ENCODE results near the gene FAM221A. TPM values are rescaled to one million over a fixed set of nuclear protein-coding genes. Genes with fewer than 3 reads are reported as not detected.
"Not testable (repeated sequence)": the region's sequence is repeated elsewhere in the genome, so short reads cannot be mapped to it uniquely, and the experiment has no call there.

FAM221A gene
- total and polyA plus RNA-seq, 9 donors, result 3.4 to 17.2 (median 5.2) TPM

- WGBS, 3 donors, result 48 to 57% (median 52%) methylated on average over 4 of the region's 4 CpGs
- Histone ChIP-seq H3K4me3 (no peak overlapping the region), H3K27me3 (no peaks in the 10 kb centered on the region), H3K36me3 (no peaks in the 10 kb centered on the region), H3K9me3 (no peaks in the 10 kb centered on the region), H3K27ac (no peak overlapping the region), H3K4me1 (ENCODE audit: insufficient read depth) (no peaks in the 10 kb centered on the region)
- DNase-seq, result no peak
- intact Hi-C loops (cut with DNase I), result no loop called here
- TF ChIP-seq POLR2A (IDR thresholded peaks at IDR 0.05) (no peak), EP300 (IDR thresholded peaks at IDR 0.05) (no peak)
- TF ChIP-seq, protein P1, sequence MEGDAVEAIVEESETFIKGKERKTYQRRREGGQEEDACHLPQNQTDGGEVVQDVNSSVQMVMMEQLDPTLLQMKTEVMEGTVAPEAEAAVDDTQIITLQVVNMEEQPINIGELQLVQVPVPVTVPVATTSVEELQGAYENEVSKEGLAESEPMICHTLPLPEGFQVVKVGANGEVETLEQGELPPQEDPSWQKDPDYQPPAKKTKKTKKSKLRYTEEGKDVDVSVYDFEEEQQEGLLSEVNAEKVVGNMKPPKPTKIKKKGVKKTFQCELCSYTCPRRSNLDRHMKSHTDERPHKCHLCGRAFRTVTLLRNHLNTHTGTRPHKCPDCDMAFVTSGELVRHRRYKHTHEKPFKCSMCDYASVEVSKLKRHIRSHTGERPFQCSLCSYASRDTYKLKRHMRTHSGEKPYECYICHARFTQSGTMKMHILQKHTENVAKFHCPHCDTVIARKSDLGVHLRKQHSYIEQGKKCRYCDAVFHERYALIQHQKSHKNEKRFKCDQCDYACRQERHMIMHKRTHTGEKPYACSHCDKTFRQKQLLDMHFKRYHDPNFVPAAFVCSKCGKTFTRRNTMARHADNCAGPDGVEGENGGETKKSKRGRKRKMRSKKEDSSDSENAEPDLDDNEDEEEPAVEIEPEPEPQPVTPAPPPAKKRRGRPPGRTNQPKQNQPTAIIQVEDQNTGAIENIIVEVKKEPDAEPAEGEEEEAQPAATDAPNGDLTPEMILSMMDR (IDR thresholded peaks at IDR 0.05), result no peak
These were observed 41.5 kb downstream of the FAM221A start for GRCh38 chr7:23721456-23721855.

DNA sequence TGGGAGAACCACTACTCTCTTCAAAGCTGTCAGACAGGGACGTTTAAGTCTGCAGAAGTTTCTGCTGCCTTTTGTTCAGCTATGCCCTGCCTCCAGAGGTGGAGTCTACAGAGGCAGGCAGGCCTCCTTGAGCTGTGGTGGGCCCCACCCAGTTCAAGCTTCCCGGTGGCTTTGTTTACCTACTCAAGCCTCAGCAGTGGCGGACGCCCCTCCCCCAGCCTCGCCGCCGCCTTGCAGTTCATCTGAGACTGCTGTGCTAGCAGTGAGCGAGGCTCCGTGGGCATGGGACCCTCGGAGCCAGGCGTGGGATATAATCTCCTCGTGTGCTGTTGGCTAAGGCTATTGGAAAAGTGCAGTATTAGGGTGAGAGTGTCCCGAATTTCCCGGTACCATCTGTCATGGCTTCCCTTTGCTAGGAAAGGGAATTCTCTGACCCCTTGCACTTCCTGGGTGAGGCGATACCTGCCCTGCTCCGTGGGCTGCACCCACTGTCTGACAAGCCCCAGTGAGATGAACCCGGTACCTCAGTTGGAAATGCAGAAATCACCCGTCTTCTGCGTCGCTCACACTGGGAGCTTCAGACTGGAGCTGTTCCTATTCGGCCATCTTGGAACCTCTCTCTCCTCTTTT, 42.7 kb downstream of the FAM221A start:
- H3K9me3 ChIP-seq; H3K4me1 ChIP-seq (ENCODE audit: insufficient read depth); H3K36me3 ChIP-seq; H3K27me3 ChIP-seq; DNase-seq; H3K4me3 ChIP-seq; intact Hi-C loops (cut with DNase I); H3K27ac ChIP-seq: not testable (repeated sequence)
- WGBS, 3 donors, result 86 to 90% (median 90%) methylated on average over 20 to 21 of the region's 21 CpGs

DNA sequence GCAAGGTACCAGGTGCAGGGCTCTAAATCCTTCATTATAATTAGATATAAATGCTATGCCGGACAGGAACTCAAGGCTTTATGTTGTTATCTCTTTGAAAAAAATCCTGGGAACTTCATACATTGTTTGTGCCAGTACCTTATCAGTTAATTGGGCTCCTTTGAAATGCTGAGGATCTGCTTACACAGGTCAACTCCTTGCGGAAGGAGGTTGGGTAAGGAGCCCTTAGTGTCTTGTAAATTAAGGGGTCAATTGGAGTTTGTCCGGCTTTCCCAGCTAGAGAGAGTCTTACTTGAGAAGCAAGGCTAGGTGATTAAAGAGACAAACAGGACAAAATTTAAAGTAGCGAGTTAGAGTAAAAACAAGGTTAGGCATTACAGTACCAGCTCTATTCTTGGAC, 44.1 kb downstream of the FAM221A start:
- 28 to 42% (median 32%) methylated on average over 4 of the region's 4 CpGs for WGBS, 3 donors
- H3K27me3 ChIP-seq; H3K4me3 ChIP-seq; DNase-seq; H3K36me3 ChIP-seq; H3K9me3 ChIP-seq; H3K4me1 ChIP-seq (ENCODE audit: insufficient read depth); intact Hi-C loops (cut with DNase I); H3K27ac ChIP-seq: not testable (repeated sequence)

DNA sequence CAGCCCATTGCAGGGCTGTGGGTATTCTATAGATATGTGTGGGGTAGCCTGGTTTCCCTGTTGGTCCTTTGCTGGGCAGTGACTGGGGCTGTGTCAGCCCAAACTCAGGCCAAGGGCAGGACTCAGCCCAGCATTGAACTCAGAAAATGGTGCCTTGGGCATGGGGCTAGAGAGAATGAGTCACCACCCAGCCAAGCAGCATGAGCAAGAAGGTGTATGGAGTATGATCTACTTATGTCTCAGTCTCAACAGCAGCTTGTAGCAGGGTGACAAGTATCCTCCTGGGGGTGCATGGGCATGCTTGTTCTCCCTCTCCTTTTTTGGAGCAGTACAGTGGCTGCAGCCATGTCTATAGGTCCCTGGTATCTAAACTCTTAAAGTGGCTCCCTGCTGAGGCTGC, 62.1 kb downstream of the FAM221A start:
- intact Hi-C loops (cut with DNase I), result no loop called here
- no peaks in the 10 kb centered on the region for H3K9me3 ChIP-seq
- H3K27ac ChIP-seq, result no peak overlapping the region
- no peak for DNase-seq
- H3K27me3 ChIP-seq, result no peaks in the 10 kb centered on the region
- no peaks in the 10 kb centered on the region for H3K4me1 ChIP-seq (ENCODE audit: insufficient read depth)
- H3K4me3 ChIP-seq, result no peak overlapping the region
- no peaks in the 10 kb centered on the region for H3K36me3 ChIP-seq
- TF ChIP-seq POLR2A (IDR thresholded peaks at IDR 0.05), result no peak
- TF ChIP-seq, protein P1 (IDR thresholded peaks at IDR 0.05), result no peak
- no peak for TF ChIP-seq EP300 (IDR thresholded peaks at IDR 0.05)

DNA sequence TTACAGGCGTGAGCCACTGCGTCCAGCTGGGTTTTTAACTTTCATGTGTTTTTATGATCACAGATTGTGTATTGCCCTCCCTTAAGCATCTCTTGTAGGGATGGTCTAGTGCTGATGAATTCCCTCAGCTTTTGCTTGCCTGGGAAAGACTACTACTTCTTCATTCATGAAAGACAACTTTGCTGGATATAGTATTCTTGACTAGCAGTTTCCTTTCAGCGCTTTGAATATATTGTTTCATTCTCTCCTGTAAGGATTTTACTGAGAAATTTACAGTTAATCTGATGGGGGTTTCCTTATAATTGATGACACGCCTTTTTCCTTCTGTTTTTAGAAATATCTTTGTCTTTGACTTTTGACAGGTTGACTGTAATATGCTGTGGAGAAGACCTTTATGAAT, 63.2 kb downstream of the FAM221A start:
- Histone ChIP-seq H3K27ac (no peak overlapping the region), H3K9me3 (no peaks in the 10 kb centered on the region), H3K36me3 (no peaks in the 10 kb centered on the region), H3K4me1 (ENCODE audit: insufficient read depth) (no peaks in the 10 kb centered on the region), H3K27me3 (no peaks in the 10 kb centered on the region), H3K4me3 (no peak overlapping the region)
- TF ChIP-seq EP300 (IDR thresholded peaks at IDR 0.05), result no peak
- TF ChIP-seq, protein P1 (IDR thresholded peaks at IDR 0.05), result no peak
- no peak for TF ChIP-seq POLR2A (IDR thresholded peaks at IDR 0.05)
- no peak for DNase-seq
- intact Hi-C loops (cut with DNase I), result no loop called here
- 91 to 96% (median 92%) methylated on average over 4 of the region's 4 CpGs for WGBS, 3 donors

All from ovary (tissue), 9 donors.